Thyroid gland (tissue), 4 donors: Measurements from ENCODE around the gene GLI2. TPM values are rescaled to one million over a fixed set of nuclear protein-coding genes. Genes with fewer than 3 reads are reported as not detected.

Experiments
- DNase-seq, 2 donors: peaks; one replicate each; pipeline ENCODE4 v3.0.0-alpha.2; 2019
- H3K27ac ChIP-seq, 3 donors: fragments of 200-600 bp; sonication (generic); 1 replicate in 2 of 3; 2 replicates in 1 of 3; pipeline ENCODE4 v1.5.1; 2016 to 2019; ENCODE audit warnings: mild to moderate bottlenecking in 1 of 3, moderate library complexity in 1 of 3
- H3K27me3 ChIP-seq: fragments of 200-600 bp; sonication (generic); one replicate; pipeline ENCODE4 v1.5.1; 2019
- H3K36me3 ChIP-seq, 2 donors: fragments of 200-600 bp; sonication (generic); one replicate each; pipeline ENCODE4 v1.5.1; 2016 to 2019
- H3K4me1 ChIP-seq, 2 donors: fragments of 200-600 bp; sonication (generic); one replicate each; pipeline ENCODE4 v1.5.1; 2017 to 2019
- H3K4me3 ChIP-seq, 3 donors: fragments of 200-600 bp; sonication (generic); replicated peaks in 1 of 3; 1 replicate in 2 of 3; 2 replicates in 1 of 3; pipeline ENCODE4 v1.5.1; 2016; ENCODE audit warnings: mild to moderate bottlenecking in 1 of 3
- H3K9me3 ChIP-seq: fragments of 200-600 bp; sonication (generic); one replicate; pipeline ENCODE4 v1.5.1; 2017
- POLR2A ChIP-seq, 2 donors: fragments of 450-650 bp; IDR thresholded peaks; one replicate each; pipeline ENCODE4 v1.6.1; 2017; ENCODE audit warnings: antibody characterized with exemption in 2 of 2, mild to moderate bottlenecking in 2 of 2, moderate library complexity in 1 of 2
- WGBS, 2 donors: methylation state at CpG; one replicate each; pipeline ENCODE4 v1.1.5; 2017; 5-methylcytosine and 5-hydroxymethylcytosine counted together
- intact Hi-C: fragments of 100-400 bp; cut with DNase I; formaldehyde crosslinking; loops from one replicate; pipeline ENCODE4 v1.15.1; 2023
- total RNA-seq, 4 donors: library from RNA; depleted of rRNA; stranded (reverse); fragments of >200 nt; gene quantifications; one replicate each; pipeline ENCODE4 v1.2.3, GENCODE V29; 2016
- TF ChIP-seq, protein P1 (sequence below), 6 experiments: fragments of 200-600 bp in 3 of 6; fragments of 450-650 bp in 3 of 6; sonication (generic) in 3 of 6; IDR thresholded peaks; one replicate each; pipeline ENCODE4 v1.5.1; 2016 to 2019; ENCODE audit warnings: antibody characterized with exemption in 6 of 6, mild to moderate bottlenecking in 2 of 6, inconsistent platforms in 1 of 6, moderate library complexity in 1 of 6

GLI2 gene
- total RNA-seq, 4 donors from 2014 or later, result 1.1 to 1.4 (median 1.3) TPM

- no peak overlapping the region for H3K4me3 ChIP-seq
- H3K9me3 ChIP-seq, result no peaks in the 10 kb centered on the region
- DNase-seq, result no peak
- no peak overlapping the region for H3K27ac ChIP-seq
- H3K36me3 ChIP-seq, result no peaks in the 10 kb centered on the region
- WGBS, 2 donors, result 89 to 100% methylated on average over 2 to 3 of the region's 4 CpGs
- intact Hi-C loops, result no loop called here
- no peaks in the 10 kb centered on the region for H3K27me3 ChIP-seq
- peaks cover 0 to 2% of the 10 kb centered on the region in 2 donors for H3K4me1 ChIP-seq
- no peak for TF ChIP-seq POLR2A (IDR thresholded peaks at IDR 0.05)
- TF ChIP-seq, protein P1, sequence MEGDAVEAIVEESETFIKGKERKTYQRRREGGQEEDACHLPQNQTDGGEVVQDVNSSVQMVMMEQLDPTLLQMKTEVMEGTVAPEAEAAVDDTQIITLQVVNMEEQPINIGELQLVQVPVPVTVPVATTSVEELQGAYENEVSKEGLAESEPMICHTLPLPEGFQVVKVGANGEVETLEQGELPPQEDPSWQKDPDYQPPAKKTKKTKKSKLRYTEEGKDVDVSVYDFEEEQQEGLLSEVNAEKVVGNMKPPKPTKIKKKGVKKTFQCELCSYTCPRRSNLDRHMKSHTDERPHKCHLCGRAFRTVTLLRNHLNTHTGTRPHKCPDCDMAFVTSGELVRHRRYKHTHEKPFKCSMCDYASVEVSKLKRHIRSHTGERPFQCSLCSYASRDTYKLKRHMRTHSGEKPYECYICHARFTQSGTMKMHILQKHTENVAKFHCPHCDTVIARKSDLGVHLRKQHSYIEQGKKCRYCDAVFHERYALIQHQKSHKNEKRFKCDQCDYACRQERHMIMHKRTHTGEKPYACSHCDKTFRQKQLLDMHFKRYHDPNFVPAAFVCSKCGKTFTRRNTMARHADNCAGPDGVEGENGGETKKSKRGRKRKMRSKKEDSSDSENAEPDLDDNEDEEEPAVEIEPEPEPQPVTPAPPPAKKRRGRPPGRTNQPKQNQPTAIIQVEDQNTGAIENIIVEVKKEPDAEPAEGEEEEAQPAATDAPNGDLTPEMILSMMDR (IDR thresholded peaks at IDR 0.05), result no peak
These were observed 34.5 kb downstream of the GLI2 start for GRCh38 chr2:120770176-120770575.

GRCh38 chr2:120770641-120771040 lies 35.0 kb downstream of the GLI2 start:
- no peak for DNase-seq
- 87% methylated on average over 5 to 6 of the region's 6 CpGs for WGBS, 2 donors

GRCh38 chr2:120771111-120771780 lies 35.6 kb downstream of the GLI2 start:
- H3K27me3 ChIP-seq, result no peaks in the 10 kb centered on the region
- H3K9me3 ChIP-seq, result no peaks in the 10 kb centered on the region
- intact Hi-C loops, result no loop called here
- peak overlapping the region in 1 of 3 donors; percentile 10 for H3K27ac ChIP-seq
- H3K36me3 ChIP-seq, result no peaks in the 10 kb centered on the region
- peaks cover 0 to 2% of the 10 kb centered on the region in 2 donors for H3K4me1 ChIP-seq
- WGBS, 2 donors, result 42 to 64% methylated on average over 10 to 14 of the region's 14 CpGs
- H3K4me3 ChIP-seq, result no peak overlapping the region
- DNase-seq, result peak; percentile 8 to 13
- TF ChIP-seq, protein P1 (IDR thresholded peaks at IDR 0.05), result no peak
- no peak for TF ChIP-seq POLR2A (IDR thresholded peaks at IDR 0.05)

More at GRCh38 chr2:120770641-120771040, 35.0 kb downstream of the GLI2 start:
- intact Hi-C loops, result no loop called here
- TF ChIP-seq POLR2A (IDR thresholded peaks at IDR 0.05), result no peak
- TF ChIP-seq, protein P1 (IDR thresholded peaks at IDR 0.05), result no peak
- Histone ChIP-seq H3K4me3 (no peak overlapping the region), H3K27me3 (no peaks in the 10 kb centered on the region), H3K27ac (no peak overlapping the region), H3K4me1 (peaks cover 0 to 2% of the 10 kb centered on the region in 2 donors), H3K36me3 (no peaks in the 10 kb centered on the region), H3K9me3 (no peaks in the 10 kb centered on the region)

DNA sequence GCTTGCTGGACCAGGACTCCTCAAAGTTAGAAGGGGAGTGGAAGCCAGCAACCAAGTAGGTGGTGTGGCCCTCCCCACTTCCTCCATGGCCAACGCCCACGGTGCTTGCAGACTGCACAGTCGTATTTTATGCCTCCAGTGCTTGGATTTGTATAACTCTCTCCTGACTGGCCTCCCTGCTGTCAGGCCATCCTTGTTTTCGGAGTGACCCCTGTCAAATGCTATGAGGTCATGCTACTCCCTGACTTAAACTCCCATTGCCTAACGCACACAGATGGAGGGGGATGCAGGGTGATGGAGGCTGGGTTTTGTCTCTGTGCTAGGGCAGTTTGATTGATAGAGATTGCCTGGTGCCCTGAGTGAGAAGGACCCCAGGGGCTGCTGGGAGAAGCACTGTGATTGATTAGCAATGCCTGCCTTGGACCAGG lies 36.1 kb downstream of the GLI2 start:
- peaks cover 0 to 2% of the 10 kb centered on the region in 2 donors for H3K4me1 ChIP-seq
- H3K4me3 ChIP-seq, result no peak overlapping the region
- TF ChIP-seq POLR2A (IDR thresholded peaks at IDR 0.05), result no peak
- TF ChIP-seq, protein P1 (IDR thresholded peaks at IDR 0.05), result no peak
- intact Hi-C loops, result no loop called here
- no peaks in the 10 kb centered on the region for H3K9me3 ChIP-seq
- DNase-seq, result no peak
- no peak overlapping the region for H3K27ac ChIP-seq
- no peaks in the 10 kb centered on the region for H3K27me3 ChIP-seq
- WGBS, 2 donors, result 82 to 89% methylated on average over 5 of the region's 5 CpGs
- H3K36me3 ChIP-seq, result no peaks in the 10 kb centered on the region

GRCh38 chr2:120772261-120772660 lies 36.6 kb downstream of the GLI2 start:
- Histone ChIP-seq H3K36me3 (no peaks in the 10 kb centered on the region), H3K4me3 (no peak overlapping the region), H3K27me3 (no peaks in the 10 kb centered on the region), H3K4me1 (peaks cover 0 to 2% of the 10 kb centered on the region in 2 donors), H3K27ac (no peak overlapping the region), H3K9me3 (no peaks in the 10 kb centered on the region)
- WGBS, 2 donors, result 88 to 92% methylated on average over 5 of the region's 5 CpGs
- no peak for DNase-seq
- TF ChIP-seq POLR2A (IDR thresholded peaks at IDR 0.05), result no peak
- TF ChIP-seq, protein P1 (IDR thresholded peaks at IDR 0.05), result no peak
- intact Hi-C loops, result no loop called here
